Dermis microvascular lymphatic vessel endothelial cell (primary cell): Measurements from ENCODE around the gene SLC25A36. TPM values are rescaled to one million over a fixed set of nuclear protein-coding genes. Genes with fewer than 3 reads are reported as not detected.
A peak's percentile ranks its signal among the peaks of the same experiment; 100 is the strongest.

Experiments
- DNase-seq, 2 donors: peaks; one replicate each; pipeline versions ENCODE4 v3.0.0 to v3.0.0-alpha.2; 2010; ENCODE audit warnings: low read depth in 2 of 2
- total RNA-seq: library from RNA; depleted of rRNA; stranded (reverse); fragments of >200 nt; gene quantifications from 2 replicates; pipeline ENCODE4 v1.2.1, GENCODE V29; 2014

SLC25A36 gene, protein sequence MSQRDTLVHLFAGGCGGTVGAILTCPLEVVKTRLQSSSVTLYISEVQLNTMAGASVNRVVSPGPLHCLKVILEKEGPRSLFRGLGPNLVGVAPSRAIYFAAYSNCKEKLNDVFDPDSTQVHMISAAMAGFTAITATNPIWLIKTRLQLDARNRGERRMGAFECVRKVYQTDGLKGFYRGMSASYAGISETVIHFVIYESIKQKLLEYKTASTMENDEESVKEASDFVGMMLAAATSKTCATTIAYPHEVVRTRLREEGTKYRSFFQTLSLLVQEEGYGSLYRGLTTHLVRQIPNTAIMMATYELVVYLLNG
- total RNA-seq: 33.4 and 35.9 TPM in 2 replicates

DNA sequence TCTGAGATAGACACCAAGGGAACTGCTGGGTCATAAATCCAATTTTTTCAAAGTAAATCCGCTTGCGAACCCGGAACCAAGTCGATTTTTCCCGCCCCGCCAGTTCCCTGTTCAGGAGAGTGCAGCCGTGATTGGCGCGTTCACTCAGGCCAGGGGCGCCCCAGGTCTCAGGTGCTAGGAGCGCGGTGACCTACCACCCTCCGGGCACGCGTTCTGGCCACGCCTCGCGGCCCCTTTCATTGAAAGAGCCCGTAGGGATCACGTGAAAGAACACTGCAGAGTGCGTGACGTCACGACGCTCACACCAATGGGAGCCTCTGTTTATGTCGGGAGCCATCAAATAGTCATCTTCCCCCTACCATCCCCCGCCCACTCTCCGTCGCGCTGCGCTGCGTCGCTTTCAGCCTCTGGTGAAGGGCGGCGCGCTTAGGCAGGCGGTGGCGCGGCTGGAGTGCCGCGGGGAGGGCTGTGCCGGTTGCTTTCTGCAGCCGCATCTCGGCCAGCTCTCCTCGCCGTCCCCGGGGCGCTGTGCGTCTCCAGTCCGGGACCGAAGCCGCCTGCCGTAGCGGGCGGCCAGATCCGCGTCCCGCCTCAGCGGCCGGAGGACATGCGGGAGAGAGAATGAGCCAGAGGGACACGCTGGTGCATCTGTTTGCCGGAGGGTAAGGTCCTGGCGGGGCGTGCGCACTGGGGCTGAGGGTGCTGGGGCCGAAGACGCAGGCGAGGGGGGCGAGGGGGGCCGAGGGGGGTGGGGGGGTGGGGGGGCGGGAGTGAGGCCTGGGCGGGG is at the start of gene SLC25A36:
SLC25A36 (plus strand) TSS at position 403 of the 787 bp plus-strand sequence; CDS start at position 622, 219 bp downstream.
- peak; percentile 97 to 99 for DNase-seq

DNA sequence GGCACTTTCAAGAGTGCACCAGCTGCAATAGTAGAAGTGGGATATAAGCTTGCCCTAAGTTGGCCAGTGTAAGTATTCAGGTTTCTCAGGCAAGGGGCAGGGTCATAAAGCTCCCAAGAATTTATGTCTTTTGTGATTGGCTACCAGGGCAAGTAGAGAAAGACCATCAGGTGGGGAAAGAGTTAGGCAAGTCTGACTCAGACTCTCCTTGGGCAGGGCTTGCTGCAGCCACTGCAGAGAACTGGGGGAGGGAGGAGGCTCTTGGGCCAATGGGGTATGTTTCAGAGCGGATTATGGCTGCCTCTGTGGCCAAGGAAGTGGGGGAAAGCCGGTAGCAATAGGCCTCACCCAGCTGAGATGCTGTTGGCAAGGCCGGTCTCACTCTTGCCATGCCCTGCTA is 44.6 kb upstream of the SLC25A36 start:
- no peak for DNase-seq

DNA sequence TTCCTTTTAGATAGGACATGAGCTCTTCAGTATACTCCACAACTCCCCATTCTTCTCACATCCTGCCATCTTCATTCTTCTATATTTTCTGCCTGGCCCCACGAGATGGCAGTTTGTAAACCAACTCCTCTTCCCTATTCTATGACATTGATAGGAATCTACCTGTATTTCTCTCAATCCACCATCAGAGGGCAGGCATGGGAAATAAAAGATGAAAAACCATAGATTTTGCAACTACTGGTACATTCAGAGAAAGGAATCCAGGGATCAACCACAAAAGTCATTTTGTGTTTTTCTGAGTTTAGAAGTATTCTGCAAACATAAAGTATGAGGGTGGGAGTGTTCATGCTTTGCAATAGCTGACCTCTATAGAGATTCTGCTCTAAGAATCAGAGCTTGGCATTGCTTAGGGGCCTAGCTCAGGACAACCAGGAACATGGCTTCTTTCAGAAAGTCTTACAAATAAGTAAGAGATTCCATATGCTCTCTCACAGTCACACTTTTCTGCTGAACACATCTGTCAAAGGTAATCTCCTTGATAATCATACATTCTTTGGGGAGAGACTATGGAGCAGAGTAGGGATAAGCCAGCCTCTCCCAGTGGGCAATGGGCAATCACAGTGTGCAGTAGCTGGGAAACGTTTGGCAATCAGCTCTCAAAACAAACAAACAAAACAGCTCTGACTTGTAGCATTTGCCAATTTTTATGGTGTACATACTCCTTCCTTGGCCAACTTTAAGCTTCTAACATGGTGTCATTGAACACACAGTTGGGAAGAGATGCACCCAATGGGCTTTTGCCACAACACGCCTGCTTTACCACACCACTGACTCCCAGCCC is 43.1 kb upstream of the SLC25A36 start:
- peak; percentile 36 to 59 for DNase-seq

DNA sequence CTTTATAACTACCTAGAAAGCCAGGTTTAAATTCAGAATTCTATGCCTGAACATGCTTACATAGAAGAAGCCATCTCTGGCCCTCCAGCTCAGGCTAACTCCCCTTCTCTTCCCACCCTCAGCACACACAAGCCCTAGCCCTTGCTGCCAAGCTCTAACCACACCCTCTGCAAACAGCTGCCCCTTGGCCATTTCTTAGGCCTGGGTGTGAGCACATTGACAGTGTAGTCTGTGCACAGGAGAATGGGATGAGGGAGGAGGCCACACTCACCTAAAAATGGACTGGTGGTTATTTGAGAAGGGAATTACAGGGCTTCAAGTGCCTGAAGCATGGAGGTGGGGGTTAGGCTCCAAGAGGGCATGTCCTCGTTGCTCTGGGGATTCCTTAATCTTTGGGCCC is 42.3 kb upstream of the SLC25A36 start:
- no peak for DNase-seq

DNA sequence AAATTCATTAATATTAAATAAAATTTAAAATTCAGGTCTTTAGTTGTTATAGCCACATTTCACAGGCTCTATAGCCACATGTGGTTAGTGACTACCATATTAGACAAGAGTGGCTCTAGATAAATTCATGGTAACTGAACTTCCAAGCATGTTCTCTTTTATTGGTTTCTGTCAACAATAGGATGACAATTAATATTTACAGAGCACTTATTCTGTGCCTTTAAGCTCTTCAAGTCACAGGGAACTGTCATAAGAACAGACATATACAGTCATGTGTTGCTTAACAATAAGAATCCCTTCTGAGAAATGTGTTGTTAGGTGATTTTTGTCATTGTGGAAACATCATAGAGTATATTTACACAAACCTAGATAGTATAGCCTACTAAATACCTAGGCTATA is 38.8 kb upstream of the SLC25A36 start:
- no peak for DNase-seq

DNA sequence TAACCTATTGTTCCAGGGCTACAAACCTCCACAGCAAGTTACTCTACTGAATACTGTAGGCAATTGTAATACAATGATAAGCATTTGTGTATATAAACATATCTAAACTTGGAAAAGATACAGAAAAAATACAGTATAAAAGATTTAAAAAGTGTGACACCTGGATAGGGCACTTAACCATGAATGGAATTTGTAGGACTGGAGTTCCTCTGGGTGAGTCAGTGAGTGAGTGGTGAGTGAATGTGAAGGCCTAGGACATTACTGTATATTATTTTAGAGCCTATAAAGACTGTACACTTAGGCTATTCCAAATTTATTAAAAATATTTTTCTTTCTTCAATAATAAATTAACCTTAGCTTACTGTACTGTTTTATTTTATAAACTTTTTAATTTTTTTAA is 38.4 kb upstream of the SLC25A36 start:
- no peak for DNase-seq

DNA sequence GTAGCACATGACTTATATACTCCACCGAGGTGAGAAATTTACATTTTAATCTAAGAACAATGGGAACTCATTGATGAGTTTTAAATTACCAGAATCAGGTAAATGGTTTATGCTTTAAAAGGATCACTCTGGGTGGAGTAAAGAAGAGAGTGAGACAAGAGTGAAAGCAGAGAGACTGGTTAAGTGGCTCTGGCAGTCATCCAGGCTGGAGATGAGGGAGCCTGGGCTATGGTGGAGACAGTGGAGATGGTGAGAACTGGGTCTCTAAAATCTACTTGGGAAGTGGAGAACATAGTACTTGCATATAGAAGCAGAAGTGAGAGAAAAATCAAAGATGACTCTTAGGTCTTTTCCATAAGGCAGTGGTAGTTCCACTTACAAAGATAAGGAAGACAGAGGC is 37.1 kb upstream of the SLC25A36 start:
- DNase-seq: no peak

DNA sequence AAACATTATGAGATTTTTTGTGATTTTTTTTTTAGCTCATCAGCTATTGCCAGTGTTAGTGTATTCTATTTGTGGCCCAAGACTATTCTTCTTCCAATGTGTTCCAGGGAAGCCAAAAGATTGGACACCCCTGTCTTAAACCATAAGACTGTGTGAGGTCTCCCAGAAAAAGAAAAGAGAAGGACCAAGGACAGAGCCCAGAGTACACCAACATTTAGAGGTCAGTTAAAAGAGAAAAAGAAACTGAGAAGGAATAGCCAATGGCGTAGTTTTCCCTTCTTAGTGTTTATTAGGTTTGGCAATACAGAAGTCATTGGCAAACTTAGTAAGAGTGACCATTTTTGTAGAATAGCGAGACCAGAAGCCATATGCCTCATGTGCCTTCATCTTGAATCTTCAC is 36.1 kb upstream of the SLC25A36 start:
- DNase-seq: no peak

DNA sequence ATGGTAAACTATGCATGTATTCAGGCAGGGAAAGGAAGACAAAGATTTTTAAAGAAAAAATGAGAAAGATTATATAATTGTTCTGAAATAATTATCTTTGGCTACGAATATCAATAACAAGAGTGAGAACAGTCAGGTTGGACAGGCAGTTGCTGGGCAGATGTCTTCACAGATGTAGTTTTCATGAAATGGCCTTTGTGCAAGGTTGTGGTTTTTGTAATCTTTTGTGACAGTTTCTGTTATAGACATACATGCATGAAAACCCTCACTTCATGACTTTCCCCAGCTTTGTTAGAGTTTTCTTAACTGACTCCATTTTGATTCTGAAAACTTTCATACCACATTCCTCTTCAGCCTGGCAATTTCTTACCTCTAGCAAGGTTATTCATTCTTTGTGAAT is 34.9 kb upstream of the SLC25A36 start:
- DNase-seq: no peak

DNA sequence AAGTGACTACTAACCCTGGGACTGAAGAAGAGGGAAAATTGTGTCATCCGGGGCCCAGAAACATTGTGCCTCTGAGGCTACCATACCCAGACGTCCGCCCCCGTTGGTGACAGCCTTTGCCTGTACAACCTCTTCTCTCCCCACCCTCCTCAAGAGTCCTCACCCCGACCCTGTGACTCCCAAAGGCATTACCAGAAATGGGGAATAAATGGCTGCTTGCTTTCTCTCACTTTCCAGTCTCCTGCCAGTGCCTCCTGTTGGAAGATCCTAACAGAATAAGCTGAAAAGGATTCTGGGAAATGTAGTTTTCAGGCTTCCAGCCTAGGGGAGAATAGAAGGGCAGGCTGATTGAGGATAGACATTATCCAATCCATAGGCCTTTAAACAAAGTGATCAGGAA is 30.8 kb upstream of the SLC25A36 start:
- DNase-seq: peak in 1 of 2 donors; percentile 19

DNA sequence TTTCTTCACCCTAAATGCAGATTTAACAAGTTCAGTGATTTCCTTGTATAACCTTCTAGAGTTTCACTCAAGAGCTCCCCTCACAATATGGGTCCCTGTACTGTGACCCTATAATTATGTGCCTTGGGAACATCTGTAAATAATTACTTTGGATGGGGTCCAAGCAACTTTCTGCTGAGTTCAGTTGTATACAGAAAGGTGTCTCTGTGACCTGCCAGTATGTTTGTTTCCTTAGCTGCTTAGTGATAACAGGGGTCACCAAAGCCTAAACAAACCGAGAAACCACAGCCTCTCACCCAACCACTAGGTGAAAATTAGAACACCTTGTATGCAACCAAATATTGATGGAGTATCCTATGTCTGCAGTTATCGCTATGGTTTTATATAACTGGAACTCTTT is 29.8 kb upstream of the SLC25A36 start:
- no peak for DNase-seq

DNA sequence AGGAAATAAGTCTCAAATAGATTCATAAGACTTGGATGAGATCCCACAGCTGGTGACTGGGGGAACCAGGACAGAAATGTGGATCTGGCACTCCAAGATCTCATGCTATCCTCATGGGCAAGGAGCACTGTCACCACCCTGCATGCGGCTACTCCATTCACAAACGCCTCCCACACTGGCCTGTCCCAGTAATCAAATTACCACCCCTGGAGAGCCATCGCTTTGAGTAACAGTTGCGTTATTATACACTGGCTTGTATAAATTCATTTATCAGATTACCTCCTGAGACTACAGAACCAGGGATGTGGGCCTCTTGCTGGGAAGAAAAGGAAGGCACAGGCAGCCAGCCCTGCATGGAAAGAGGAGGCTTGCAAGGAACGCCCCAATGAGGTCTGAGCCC is 27.9 kb upstream of the SLC25A36 start:
- no peak for DNase-seq

DNA sequence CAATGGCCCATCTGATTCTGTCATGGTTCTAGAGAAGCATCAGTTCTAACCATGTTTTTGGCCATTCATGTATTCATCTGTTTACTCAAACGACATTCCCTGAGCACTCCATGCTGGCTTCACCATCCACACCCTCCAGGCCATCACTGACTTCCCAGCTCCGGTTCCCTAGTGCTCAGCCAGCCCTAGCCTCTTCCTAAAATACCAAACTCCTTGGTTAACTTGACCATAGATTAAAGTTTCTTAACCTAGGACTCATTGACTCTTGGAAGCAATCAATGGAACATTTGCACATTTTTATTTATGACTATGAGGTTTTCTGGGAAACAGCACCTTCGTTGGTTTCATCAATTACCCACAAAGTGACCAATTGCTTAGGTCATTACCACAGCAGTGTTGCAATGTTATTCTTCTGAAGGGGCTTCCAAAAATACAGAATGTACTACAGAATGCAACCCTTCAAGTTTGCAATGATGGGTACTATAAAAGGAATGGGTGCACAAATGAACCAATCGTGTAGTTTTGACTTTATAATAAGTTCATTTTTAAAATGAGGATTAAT is 27.2 kb upstream of the SLC25A36 start:
- DNase-seq: no peak

DNA sequence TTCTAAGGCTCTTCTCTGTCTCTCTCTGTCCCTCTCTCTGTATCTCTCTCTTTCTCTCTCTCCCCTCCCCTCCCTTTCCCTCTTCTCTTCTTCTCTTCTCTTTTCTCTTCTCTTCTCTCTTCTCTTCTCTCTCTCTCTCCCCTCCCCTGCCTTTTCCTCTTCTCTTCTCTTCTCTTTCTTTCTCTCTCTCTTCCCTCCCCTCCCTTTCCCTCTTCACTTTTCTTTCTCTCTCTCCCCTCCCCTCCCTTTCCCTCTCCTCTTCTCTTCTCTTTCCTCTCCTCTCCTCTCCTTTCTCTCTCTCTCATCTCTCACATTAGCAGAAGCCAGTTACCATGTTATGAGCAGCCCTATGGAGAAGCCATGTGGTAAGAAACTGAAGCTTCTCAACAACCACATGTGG is 25.0 kb upstream of the SLC25A36 start:
- no peak for DNase-seq

DNA sequence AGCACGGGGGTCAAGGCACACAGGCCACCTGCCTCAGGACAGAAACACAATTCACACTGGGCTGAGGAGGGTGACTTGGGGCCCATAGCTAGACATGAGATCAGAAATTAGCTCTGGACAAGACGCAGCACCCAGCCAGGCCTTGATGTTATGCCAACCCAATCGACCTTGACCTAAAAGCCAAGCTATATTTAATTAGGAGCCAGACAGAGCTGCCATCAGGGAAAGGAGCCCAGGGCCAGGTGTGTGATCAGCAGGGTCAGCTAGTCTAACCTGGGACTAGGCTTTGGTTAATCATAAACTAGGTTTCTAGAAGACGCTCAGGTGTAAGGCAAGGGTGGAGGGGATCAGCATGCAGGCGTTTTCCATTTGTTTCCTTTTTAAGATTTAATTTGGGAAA is 23.9 kb upstream of the SLC25A36 start:
- DNase-seq: no peak

DNA sequence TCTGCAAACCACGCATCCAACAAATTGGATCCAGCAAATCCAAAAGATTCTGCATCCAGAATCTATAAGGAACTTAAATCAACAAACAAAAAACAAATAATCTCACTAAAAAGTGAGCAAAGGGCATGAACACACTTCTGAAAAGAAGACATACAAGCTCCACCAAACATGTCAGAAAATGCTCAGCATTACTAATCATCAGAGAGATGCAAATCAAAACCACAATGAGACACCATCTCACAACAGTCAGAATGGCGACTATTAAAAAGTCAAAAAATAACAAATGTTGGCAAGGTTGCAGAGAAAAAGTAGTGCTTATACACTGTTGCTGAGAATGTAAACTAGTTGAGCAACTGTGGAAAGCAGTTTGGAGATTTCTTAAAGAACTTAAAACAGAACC is 21.6 kb upstream of the SLC25A36 start:
- no peak for DNase-seq

DNA sequence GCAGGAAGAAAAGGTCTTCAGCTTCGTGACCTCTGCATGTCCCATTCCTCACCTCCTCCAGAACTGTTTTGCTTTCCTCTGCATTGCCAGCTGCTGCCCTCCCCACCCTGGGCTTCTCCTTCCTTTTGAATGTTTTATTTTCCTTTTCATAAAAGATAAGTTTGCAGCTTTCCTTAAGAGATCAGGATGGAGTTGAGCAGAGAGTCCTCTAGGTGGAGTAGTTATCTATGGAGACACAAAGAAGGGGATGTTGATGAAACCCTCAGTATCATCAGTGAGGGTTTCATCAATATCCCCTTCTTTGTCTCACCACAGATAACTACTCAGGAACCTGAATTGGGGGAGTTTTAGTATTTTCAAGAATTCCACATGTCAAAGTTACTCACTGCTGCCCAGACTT is 19.0 kb upstream of the SLC25A36 start:
- DNase-seq: peak in 1 of 2 donors; percentile 23

DNA sequence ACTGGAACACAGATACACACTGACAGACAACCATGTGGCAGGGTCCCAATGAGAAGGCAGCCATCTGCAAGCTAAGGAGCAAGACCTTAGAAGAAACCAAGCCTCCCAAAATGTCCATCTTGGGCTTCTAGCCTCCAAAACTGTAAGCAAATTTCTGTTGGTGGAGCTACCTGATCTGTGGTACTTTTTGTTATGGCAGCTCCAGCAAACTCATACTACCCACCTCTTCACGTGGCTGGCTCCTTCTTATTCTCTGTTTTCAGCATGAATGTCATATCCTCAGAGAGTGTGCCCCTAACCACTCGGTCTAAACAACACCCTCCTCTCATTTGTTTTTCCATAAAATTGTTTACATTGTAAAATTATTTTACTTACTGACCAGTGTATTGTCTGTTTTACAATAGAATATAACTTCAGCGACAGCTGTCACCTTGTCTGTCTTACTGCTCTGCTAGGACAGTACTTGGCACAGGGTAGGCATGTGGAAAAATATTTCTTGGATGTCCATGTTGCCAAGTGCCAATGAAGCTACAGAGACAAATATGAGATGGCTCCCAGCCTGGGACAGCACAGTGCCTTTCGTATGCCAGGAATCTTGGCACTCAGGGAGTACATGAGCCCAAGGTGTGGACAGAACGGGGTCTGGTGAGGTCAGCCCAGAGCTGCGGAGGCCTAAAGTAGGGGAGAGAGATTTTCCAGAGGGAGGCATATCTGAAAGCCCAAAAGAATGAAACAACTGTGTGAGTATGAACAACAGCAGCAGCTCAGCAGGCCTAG is 17.4 kb upstream of the SLC25A36 start:
- no peak for DNase-seq

DNA sequence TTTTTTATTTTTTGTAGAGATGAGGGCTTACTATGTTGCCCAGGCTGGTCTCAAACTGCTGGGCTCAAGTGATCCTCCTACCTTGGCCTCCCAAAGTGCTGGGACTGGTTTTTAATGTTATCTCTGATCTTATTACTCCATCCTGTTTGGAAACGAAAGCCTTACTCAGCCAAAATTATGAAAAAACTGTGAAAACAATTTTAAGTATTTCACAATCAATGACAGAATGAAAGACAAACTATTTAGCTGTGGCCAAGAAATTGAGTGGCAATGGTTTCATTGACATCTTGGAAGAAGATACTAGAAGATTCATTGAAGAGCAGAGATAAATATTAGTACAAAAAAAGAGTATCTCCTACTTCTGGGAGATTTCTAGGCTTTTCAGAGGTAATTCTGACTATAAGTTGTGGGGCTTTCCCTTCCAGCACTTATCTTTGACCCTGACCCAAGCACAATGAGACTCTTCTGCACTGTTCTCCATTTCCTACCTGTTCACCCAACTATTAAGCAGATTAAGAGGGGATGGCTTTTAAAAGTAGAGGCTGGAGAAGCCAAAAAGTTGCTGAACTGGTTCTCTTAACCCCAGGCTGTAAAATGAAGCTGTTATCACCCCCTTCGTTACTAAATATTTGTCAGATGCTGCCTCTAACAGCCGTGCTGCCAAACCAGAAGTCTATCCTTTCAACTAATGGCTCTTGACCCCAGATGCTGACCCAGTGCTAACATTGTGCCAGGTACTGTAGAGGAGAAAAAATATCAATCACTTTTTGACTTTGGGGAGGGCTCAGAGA is 14.2 kb upstream of the SLC25A36 start:
- no peak for DNase-seq

DNA sequence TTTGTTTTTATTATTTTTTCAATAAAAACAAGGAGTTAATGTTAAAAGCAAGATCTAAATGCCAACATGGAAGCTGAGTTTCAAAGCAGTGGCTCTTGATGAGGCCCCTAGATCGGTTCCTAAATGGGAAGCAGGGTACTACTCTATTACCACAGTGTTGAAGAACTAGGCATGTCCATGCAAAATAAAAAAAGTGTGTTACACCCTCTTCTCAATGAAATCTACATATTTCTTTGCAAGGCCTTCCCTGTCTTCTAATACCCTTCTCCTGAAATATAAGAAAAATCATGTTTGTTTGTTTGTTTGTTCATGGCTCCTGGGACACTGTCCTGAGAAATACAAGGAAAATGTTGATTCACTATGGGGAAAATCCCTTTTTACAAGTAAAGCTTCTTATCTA is 12.2 kb upstream of the SLC25A36 start:
- DNase-seq: no peak
